NT2/D1 (cell line): ENCODE data around the gene CELF2.
"Not testable (repeated sequence)": the region's sequence is repeated elsewhere in the genome, so short reads cannot be mapped to it uniquely, and the experiment has no call there.

Experiments
- SUZ12 ChIP-seq: IDR thresholded peaks from 2 replicates; pipeline ENCODE4 v1.6.1; 2011; ENCODE audit not compliant: insufficient read length, insufficient read depth; ENCODE audit errors: extremely low read depth
- ZNF274 ChIP-seq: IDR thresholded peaks from 2 replicates; pipeline ENCODE4 v1.6.1; 2011; ENCODE audit warnings: mild to moderate bottlenecking, low read depth, low read length

GRCh38 chr10:11185128-11185665 lies 167.5 kb downstream of the CELF2 start:
- not testable (repeated sequence) for TF ChIP-seq SUZ12, ZNF274
